GM12864 (cell line): ENCODE measurements around the gene FAM107B.
A peak's percentile ranks its signal among the peaks of the same experiment; 100 is the strongest.

Experiments used
- DNase-seq: peaks from one replicate; pipeline ENCODE4 v3.0.0-alpha.2; 2011; ENCODE audit warnings: low read depth
- H3K4me3 ChIP-seq: 2 replicates; pipeline ENCODE4 v1.5.1; 2011; ENCODE audit warnings: mild to moderate bottlenecking, low read depth, low read length, control low read depth
- CTCF ChIP-seq: IDR thresholded peaks from 2 replicates; pipeline ENCODE4 v1.5.1; 2011; ENCODE audit warnings: low read depth, mild to moderate bottlenecking, moderate library complexity, low read length, control low read depth, inconsistent platforms; ENCODE audit errors: missing control alignments

Gene FAM107B

GRCh38 chr10:14758994-14759664 lies 15.6 kb downstream of the FAM107B start:
- peak; percentile 26 for TF ChIP-seq CTCF
- DNase-seq = no peak
- H3K4me3 ChIP-seq = no peak overlapping the region

- no peak overlapping the region for H3K4me3 ChIP-seq
- DNase-seq = no peak
- no peak for TF ChIP-seq CTCF
Measured at GRCh38 chr10:14758451-14758850, 16.2 kb downstream of the FAM107B start.

GRCh38 chr10:14757986-14758385 lies 16.7 kb downstream of the FAM107B start:
- no peak for DNase-seq
- H3K4me3 ChIP-seq = no peak overlapping the region
- TF ChIP-seq CTCF = no peak

GRCh38 chr10:14757394-14757793 lies 17.3 kb downstream of the FAM107B start:
- H3K4me3 ChIP-seq = no peak overlapping the region
- DNase-seq = no peak
- TF ChIP-seq CTCF = no peak

- no peak overlapping the region for H3K4me3 ChIP-seq
- no peak for DNase-seq
- TF ChIP-seq CTCF = no peak
Measured at GRCh38 chr10:14753441-14753840, 21.3 kb downstream of the FAM107B start.

- no peak for DNase-seq
- TF ChIP-seq CTCF = no peak
- no peak overlapping the region for H3K4me3 ChIP-seq
Measured at GRCh38 chr10:14751921-14752320, 22.8 kb downstream of the FAM107B start.

GRCh38 chr10:14751014-14751896 lies 23.4 kb downstream of the FAM107B start:
- no peak for TF ChIP-seq CTCF
- no peak overlapping the region for H3K4me3 ChIP-seq
- no peak for DNase-seq
